IPS-18c (cell line): Measurements from ENCODE around the gene ZMIZ1.

Source experiments
- H3K4me3 ChIP-seq: 2 replicates; pipeline ENCODE4 v1.7.0; 2013; ENCODE audit warnings: low read depth, mild to moderate bottlenecking, low read length, moderate library complexity; ENCODE audit not compliant: insufficient read depth
- H3K9me3 ChIP-seq: one replicate; pipeline ENCODE4 v1.6.1; 2013; ENCODE audit warnings: mild to moderate bottlenecking, low read length, moderate library complexity; ENCODE audit not compliant: control insufficient read depth, insufficient read depth

ZMIZ1 gene

GRCh38 chr10:79354615-79355014, 285.8 kb downstream of the ZMIZ1 start:
- no peak overlapping the region for H3K4me3 ChIP-seq
- no peaks in the 10 kb centered on the region for H3K9me3 ChIP-seq

GRCh38 chr10:79355420-79356017, 286.8 kb downstream of the ZMIZ1 start:
- no peak overlapping the region for H3K4me3 ChIP-seq
- no peaks in the 10 kb centered on the region for H3K9me3 ChIP-seq

GRCh38 chr10:79356104-79356503, 287.3 kb downstream of the ZMIZ1 start:
- H3K4me3 ChIP-seq, result no peak overlapping the region
- H3K9me3 ChIP-seq, result no peaks in the 10 kb centered on the region

- no peak overlapping the region for H3K4me3 ChIP-seq
- H3K9me3 ChIP-seq, result no peaks in the 10 kb centered on the region
Measured at GRCh38 chr10:79357180-79357579, 288.4 kb downstream of the ZMIZ1 start.

GRCh38 chr10:79358811-79359210, 290.0 kb downstream of the ZMIZ1 start:
- H3K9me3 ChIP-seq, result no peaks in the 10 kb centered on the region
- H3K4me3 ChIP-seq, result no peak overlapping the region

GRCh38 chr10:79359816-79360498, 291.2 kb downstream of the ZMIZ1 start:
- H3K9me3 ChIP-seq, result no peaks in the 10 kb centered on the region
- H3K4me3 ChIP-seq, result no peak overlapping the region

GRCh38 chr10:79360499-79361342, 292.0 kb downstream of the ZMIZ1 start:
- Histone ChIP-seq H3K9me3 (no peaks in the 10 kb centered on the region), H3K4me3 (no peak overlapping the region)

- H3K4me3 ChIP-seq, result no peak overlapping the region
- no peaks in the 10 kb centered on the region for H3K9me3 ChIP-seq
Measured at GRCh38 chr10:79361726-79362397, 293.1 kb downstream of the ZMIZ1 start.
